IPS-15b (cell line): Measurements from ENCODE around the gene HEPN1.

Experiments used
- H3K27me3 ChIP-seq: one replicate; pipeline ENCODE4 v1.6.1; 2013; ENCODE audit warnings: low read length; ENCODE audit not compliant: control insufficient read depth, insufficient read depth
- H3K36me3 ChIP-seq: one replicate; pipeline ENCODE4 v1.6.1; 2013; ENCODE audit warnings: low read length; ENCODE audit not compliant: control insufficient read depth, insufficient read depth
- H3K4me1 ChIP-seq: one replicate; pipeline ENCODE4 v1.6.1; 2013; ENCODE audit warnings: mild to moderate bottlenecking, low read length; ENCODE audit not compliant: control insufficient read depth, insufficient read depth
- H3K4me3 ChIP-seq: one replicate; pipeline ENCODE4 v1.5.1; 2013; ENCODE audit warnings: low read depth, low read length
- H3K9ac ChIP-seq: one replicate; pipeline ENCODE4 v1.6.1; 2013; ENCODE audit warnings: low read depth, mild to moderate bottlenecking, low read length
- H3K9me3 ChIP-seq: one replicate; pipeline ENCODE4 v1.6.1; 2013; ENCODE audit warnings: mild to moderate bottlenecking, low read length; ENCODE audit not compliant: control insufficient read depth, insufficient read depth

HEPN1 gene

DNA sequence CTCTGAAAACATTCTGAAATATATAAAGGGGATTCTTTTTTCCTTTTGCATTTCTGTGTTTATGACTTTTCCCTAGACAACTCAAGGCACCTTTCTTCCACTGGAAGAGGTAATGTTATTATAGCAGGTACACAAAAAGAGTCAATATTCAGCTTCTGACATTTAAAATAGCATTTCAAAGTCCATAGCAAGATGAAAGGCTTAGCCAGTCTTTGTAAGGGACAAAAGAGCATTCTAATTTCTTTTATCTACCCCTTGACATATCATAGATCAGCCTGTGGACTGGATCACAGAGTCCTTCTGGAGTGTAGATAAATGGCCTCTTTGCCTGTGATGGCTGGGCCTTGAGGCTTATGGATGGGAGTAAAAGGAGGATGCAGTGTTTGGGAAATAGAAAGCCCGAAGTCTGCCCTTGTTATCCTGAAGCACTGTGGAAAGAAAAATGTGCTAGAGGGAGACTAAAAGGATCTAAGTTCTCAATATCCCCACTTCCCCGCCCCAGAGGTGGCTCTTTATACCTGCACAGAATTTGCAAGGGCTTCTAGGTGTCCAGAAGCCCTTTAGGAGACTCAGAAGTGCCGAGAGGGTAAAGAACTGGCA, 18.4 kb downstream of the HEPN1 start:
- no peak overlapping the region for H3K9ac ChIP-seq
- no peaks in the 10 kb centered on the region for H3K9me3 ChIP-seq
- H3K4me3 ChIP-seq: no peak overlapping the region
- H3K4me1 ChIP-seq: no peaks in the 10 kb centered on the region
- peaks cover 18% of the 10 kb centered on the region for H3K27me3 ChIP-seq
- H3K36me3 ChIP-seq: no peaks in the 10 kb centered on the region

- Histone ChIP-seq H3K36me3 (no peaks in the 10 kb centered on the region), H3K9me3 (no peaks in the 10 kb centered on the region), H3K27me3 (peaks cover 18% of the 10 kb centered on the region), H3K4me3 (no peak overlapping the region), H3K4me1 (no peaks in the 10 kb centered on the region), H3K9ac (no peak overlapping the region)
These were observed 19.2 kb downstream of the HEPN1 start for GRCh38 chr11:124938206-124938765.

DNA sequence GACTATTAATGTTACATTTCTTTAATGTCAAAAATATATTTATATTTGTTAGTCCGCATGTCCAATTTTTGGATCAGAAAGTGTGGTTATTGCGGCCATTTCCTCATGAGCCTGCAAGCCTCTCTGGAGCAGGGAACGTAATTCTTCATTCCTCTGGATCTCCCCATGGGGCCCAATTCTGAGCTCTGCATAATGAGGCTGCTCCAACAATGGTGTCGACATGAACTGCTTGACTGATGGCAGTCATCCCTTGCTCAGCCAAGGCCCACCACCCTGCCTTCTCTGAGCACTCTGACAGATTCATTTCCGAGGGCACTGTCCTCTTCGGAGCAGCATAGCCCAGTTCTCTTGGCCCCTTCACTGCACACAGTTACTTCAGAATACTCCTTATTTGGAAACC, 19.9 kb downstream of the HEPN1 start:
- H3K27me3 ChIP-seq: peaks cover 18% of the 10 kb centered on the region
- no peaks in the 10 kb centered on the region for H3K9me3 ChIP-seq
- no peaks in the 10 kb centered on the region for H3K4me1 ChIP-seq
- no peak overlapping the region for H3K4me3 ChIP-seq
- no peaks in the 10 kb centered on the region for H3K36me3 ChIP-seq
- no peak overlapping the region for H3K9ac ChIP-seq

GRCh38 chr11:124941703-124942102, 22.7 kb downstream of the HEPN1 start:
- H3K27me3 ChIP-seq: peaks cover 10% of the 10 kb centered on the region
- H3K36me3 ChIP-seq: no peaks in the 10 kb centered on the region
- H3K4me1 ChIP-seq: no peaks in the 10 kb centered on the region
- no peak overlapping the region for H3K4me3 ChIP-seq
- no peak overlapping the region for H3K9ac ChIP-seq
- no peaks in the 10 kb centered on the region for H3K9me3 ChIP-seq

DNA sequence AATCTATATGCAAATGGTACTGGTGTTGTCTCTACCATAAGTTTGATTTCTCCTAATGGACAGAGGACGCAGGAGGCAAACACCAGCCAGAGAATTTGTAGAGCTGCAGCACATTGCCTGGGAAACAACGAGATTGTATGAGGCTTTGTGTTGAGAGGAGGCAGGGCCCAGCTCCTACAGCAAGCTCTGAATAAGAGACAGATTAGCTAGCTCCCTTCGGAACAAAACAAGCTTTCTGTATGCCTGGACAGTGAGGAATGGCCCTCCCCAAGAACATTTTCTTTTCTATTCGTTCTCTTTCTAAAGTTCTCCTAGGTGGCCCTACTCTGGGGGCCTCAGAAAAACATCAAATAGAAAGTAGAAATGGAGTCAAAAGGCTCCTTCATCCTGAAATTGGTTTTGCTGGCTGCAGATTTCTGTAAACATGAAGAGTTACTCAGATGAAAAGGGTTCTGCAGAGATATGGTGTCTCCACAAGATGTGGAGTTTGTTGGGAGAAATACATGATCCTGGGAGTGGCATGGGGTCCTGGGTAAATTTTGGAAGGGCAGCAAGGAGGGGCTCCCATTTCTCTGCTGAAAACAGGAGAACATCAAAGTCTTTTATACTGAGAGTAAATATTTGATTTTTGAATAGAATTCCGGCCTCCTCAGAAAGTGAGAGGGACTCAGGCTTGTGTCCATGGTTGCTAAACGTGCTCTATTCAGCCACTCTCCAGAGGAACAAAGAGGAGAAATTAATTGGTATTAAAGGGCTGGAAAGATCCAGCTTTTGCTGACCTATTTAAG, 23.6 kb downstream of the HEPN1 start:
- no peaks in the 10 kb centered on the region for H3K36me3 ChIP-seq
- H3K27me3 ChIP-seq: peaks cover 3% of the 10 kb centered on the region
- H3K9ac ChIP-seq: no peak overlapping the region
- H3K4me1 ChIP-seq: no peaks in the 10 kb centered on the region
- no peak overlapping the region for H3K4me3 ChIP-seq
- no peaks in the 10 kb centered on the region for H3K9me3 ChIP-seq

- no peak overlapping the region for H3K9ac ChIP-seq
- no peaks in the 10 kb centered on the region for H3K9me3 ChIP-seq
- H3K4me1 ChIP-seq: no peaks in the 10 kb centered on the region
- peaks cover 3% of the 10 kb centered on the region for H3K27me3 ChIP-seq
- H3K4me3 ChIP-seq: no peak overlapping the region
- no peaks in the 10 kb centered on the region for H3K36me3 ChIP-seq
These were observed 24.2 kb downstream of the HEPN1 start for GRCh38 chr11:124943254-124943616.

GRCh38 chr11:124943741-124944140, 24.7 kb downstream of the HEPN1 start:
- H3K9me3 ChIP-seq: no peaks in the 10 kb centered on the region
- no peaks in the 10 kb centered on the region for H3K36me3 ChIP-seq
- H3K9ac ChIP-seq: no peak overlapping the region
- peaks cover 3% of the 10 kb centered on the region for H3K27me3 ChIP-seq
- H3K4me3 ChIP-seq: no peak overlapping the region
- H3K4me1 ChIP-seq: no peaks in the 10 kb centered on the region

DNA sequence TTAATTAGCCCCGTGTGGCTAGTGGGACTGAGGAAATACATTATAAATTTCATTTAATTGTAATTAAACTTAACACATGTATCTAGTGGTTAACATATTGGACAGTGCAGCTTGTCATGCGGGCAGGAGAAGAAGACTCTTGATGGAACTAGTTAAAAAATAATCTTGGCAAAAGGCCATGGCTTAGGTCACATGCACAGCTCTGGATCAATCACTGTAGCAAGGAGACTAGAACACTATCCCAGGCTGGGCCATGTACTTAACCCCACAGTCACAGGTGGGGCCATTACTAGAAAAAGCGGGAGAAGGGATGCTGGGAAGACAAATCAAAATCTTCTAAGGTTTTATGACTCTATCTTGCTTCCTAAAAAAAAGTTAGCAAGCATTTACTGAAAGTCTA, 25.5 kb downstream of the HEPN1 start:
- H3K9ac ChIP-seq: no peak overlapping the region
- no peaks in the 10 kb centered on the region for H3K9me3 ChIP-seq
- no peaks in the 10 kb centered on the region for H3K4me1 ChIP-seq
- peaks cover 3% of the 10 kb centered on the region for H3K27me3 ChIP-seq
- no peaks in the 10 kb centered on the region for H3K36me3 ChIP-seq
- H3K4me3 ChIP-seq: no peak overlapping the region

DNA sequence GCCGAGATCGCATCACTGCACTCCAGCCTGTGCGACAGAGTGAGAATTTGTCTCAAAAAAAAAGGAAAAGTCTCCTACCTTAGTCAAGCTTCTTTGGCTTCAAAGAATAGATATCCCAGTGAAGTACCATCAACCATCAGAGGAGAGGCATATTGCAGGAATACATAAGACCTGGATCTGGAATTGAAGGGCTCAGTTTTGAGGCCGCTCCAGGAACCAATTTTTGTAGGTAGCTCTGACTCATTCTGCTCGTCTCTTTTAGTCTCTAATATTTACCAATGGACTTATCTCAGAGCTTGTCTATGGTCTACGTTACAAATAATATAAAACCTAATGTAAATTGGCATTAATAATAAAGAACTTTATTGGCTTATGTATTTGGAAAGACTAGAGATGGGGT, 26.8 kb downstream of the HEPN1 start:
- H3K9ac ChIP-seq: no peak overlapping the region
- no peaks in the 10 kb centered on the region for H3K9me3 ChIP-seq
- peaks cover 3% of the 10 kb centered on the region for H3K27me3 ChIP-seq
- no peaks in the 10 kb centered on the region for H3K36me3 ChIP-seq
- H3K4me1 ChIP-seq: no peaks in the 10 kb centered on the region
- H3K4me3 ChIP-seq: no peak overlapping the region

DNA sequence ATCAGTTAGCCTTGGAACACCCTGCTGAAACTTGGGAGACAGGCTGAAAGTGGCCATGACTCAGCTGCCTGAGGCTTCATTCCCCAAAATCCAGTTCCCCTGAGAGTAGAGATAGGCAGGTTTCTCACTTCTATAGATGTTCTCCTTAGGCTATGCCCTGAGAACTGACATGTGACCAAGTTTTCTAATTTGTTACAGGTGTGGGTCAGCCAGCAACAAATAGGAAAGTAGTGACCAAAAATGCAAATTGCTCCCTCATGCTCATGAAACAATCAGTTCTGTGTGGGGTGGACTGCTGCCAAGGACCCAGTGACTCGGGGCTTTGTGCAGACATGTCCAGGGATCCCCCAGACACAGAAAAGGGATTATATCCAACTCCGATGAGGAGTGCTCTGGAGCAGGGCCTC, 27.7 kb downstream of the HEPN1 start:
- Histone ChIP-seq H3K4me3 (no peak overlapping the region), H3K27me3 (no peaks in the 10 kb centered on the region), H3K9me3 (no peaks in the 10 kb centered on the region), H3K9ac (no peak overlapping the region), H3K36me3 (no peaks in the 10 kb centered on the region), H3K4me1 (no peaks in the 10 kb centered on the region)

DNA sequence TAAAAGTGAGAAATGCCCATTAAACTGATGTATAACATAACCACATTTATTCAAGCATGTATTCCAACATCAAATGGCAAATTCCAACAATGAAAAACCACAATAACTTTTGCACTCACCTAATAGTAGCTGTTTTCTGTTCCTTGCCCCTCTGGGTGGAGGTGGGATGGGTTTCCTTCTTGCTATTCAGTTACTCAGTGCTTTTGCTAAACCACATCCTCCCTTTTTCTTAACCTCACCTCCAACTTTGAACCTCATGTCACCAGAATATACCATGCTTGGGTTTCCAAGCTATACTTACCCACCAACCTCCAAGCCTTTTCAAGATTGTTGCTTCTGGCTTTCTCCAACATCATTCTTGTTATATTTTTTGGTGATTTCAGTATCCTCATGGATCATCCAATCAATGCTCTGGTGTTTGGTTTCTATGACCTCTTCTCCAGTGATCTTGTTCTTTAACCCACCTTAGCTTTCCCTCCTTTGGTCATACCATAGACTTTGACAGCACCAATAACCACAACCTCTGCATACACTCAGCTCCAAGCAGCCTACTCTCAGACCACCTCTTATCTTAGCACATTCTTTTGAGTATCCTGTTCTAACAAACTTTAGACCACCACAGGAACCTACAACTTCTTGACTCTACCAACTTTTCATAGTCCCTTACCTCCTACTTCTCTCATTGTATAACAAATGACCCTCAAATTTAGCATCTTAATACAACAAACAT, 31.7 kb downstream of the HEPN1 start:
- Histone ChIP-seq H3K9me3 (no peaks in the 10 kb centered on the region), H3K4me3 (no peak overlapping the region), H3K36me3 (no peaks in the 10 kb centered on the region), H3K9ac (no peak overlapping the region), H3K4me1 (no peaks in the 10 kb centered on the region), H3K27me3 (peaks cover 12% of the 10 kb centered on the region)
